ENCODE measurements around the gene MBLAC1.

- TF ChIP-seq POLR2A (IDR thresholded peaks at IDR 0.05) (peak in 1 of 4 donors; percentile 41), CTCF (IDR thresholded peaks at IDR 0.05) (no peak), EP300 (IDR thresholded peaks at IDR 0.05) (no peak), POLR2AphosphoS5 (IDR thresholded peaks at IDR 0.05) (peak; percentile 75 to 87)
Observed at GRCh38 chr7:100101016-100101862, 25.5 kb upstream of the MBLAC1 start, which contains the start of the genes AP4M1 and MCM7.
